MCF 10A (cell line): ENCODE data around the gene DOK6. TPM values are rescaled to one million over a fixed set of nuclear protein-coding genes. Genes with fewer than 3 reads are reported as not detected.

Experiments
- BruUV-seq: library from RNA; stranded (reverse); fragments of 400-500 nt; replicated peaks from 2 replicates; lab custom pipeline; 2021; lab: Mats Ljungman, UMichigan
- CTCF ChIA-PET: fragments of 300-600 bp; sonication (Branson Sonifier 250); formaldehyde crosslinking; extraction: SDS; loops from one replicate; lab custom pipeline; 2021; ENCODE audit warnings: antibody characterized with exemption, inconsistent platforms; lab: Yijun Ruan, JAX
- POLR2A ChIA-PET: fragments of 300-600, 350-650 bp; sonication (Branson Sonifier 250); formaldehyde crosslinking; extraction: SDS; loops from one replicate; lab custom pipeline; 2020; ENCODE audit warnings: antibody characterized with exemption, inconsistent platforms; lab: Yijun Ruan, JAX
- DNase-seq: peaks from one replicate; pipeline ENCODE4 v3.0.0-alpha.2; 2018; ENCODE audit not compliant: unreplicated experiment
- H3K27ac Mint-ChIP-seq: one replicate; pipeline ENCODE4 v1.8.0; 2022; ENCODE audit warnings: mild to moderate bottlenecking, low read depth, mixed read lengths; ENCODE audit not compliant: unreplicated experiment
- H3K27me3 Mint-ChIP-seq: one replicate; pipeline ENCODE4 v1.8.0; 2022; ENCODE audit warnings: mixed read lengths; ENCODE audit not compliant: insufficient read depth, unreplicated experiment
- H3K36me3 Mint-ChIP-seq: one replicate; pipeline ENCODE4 v1.8.0; 2022; ENCODE audit warnings: mild to moderate bottlenecking, moderate library complexity, mixed read lengths; ENCODE audit not compliant: insufficient read depth, unreplicated experiment
- H3K4me1 Mint-ChIP-seq: one replicate; pipeline ENCODE4 v1.8.0; 2022; ENCODE audit warnings: mixed read lengths; ENCODE audit not compliant: insufficient read depth, unreplicated experiment
- H3K4me3 Mint-ChIP-seq: one replicate; pipeline ENCODE4 v1.8.0; 2022; ENCODE audit warnings: mild to moderate bottlenecking, moderate library complexity, mixed read lengths; ENCODE audit not compliant: unreplicated experiment
- H3K9me3 Mint-ChIP-seq: one replicate; pipeline ENCODE4 v1.8.0; 2022; ENCODE audit warnings: mixed read lengths; ENCODE audit not compliant: unreplicated experiment
- CTCF ChIP-seq: fragments of 200-600 bp; IDR thresholded peaks from one replicate; pipeline ENCODE4 v1.8.0; 2022; ENCODE audit warnings: antibody characterized with exemption, mild to moderate bottlenecking; ENCODE audit not compliant: unreplicated experiment
- intact Hi-C: fragments of 100-400 bp; cut with micrococcal nuclease; formaldehyde crosslinking; loops from 2 replicates; pipeline ENCODE4 v1.14.1; 2022
- total RNA-seq: library from RNA; stranded (reverse); gene quantifications from 2 replicates; pipeline ENCODE4 v1.2.3, GENCODE V29; 2022

DOK6 gene
- total RNA-seq, 1 experiment from 2014 or later: not detected

DNA sequence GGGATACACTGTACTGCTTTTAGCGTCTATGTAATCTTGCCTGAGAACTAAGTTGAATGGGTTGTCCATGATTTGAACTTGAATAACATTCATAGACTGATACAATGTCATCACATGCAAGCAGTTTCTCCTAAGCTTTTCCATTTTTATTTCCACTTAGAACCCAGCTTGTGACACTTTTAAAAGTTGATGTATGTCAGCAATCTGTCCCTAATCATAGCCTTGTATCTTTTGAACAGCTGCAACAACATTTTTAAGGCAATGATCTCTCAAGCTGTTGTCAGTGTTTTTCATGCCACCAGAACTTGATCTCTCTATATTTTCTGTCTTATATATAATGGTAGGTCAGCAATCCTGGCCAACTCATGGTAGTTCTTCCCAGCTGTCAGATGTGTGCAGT, 185.0 kb downstream of the DOK6 start:
- Mint-ChIP-seq H3K9me3 (no peaks in the 10 kb centered on the region), H3K4me3 (no peak overlapping the region), H3K27ac (no peak overlapping the region), H3K36me3 (no peaks in the 10 kb centered on the region), H3K4me1 (no peaks in the 10 kb centered on the region), H3K27me3 (peaks cover 42% of the 10 kb centered on the region)
- ChIA-PET CTCF (no interaction called here), POLR2A (no interaction called here)
- no TSS peak for BruUV-seq
- no peak for TF ChIP-seq CTCF
- intact Hi-C loops: no loop called here
- no peak for DNase-seq

DNA sequence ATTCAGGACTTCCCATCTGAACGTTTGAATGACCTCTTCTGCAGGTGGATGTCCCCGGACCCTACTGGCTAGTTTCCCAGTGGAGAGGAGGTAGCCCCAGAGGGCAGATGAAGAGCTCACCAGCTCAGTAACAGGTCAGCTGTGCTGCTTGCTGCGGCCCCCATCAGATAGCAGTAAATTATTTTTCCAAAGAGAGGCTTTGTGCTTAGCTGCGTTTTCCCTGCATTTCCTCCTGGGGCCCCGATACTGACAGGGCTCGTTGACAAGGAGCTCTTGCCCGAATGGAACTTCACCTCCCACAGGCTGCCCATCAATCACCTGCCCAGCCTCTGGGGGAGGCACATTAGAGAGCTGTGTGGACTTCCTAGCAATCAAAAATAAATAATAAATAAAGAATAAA, 185.8 kb downstream of the DOK6 start:
- intact Hi-C loops: no loop called here
- CTCF ChIA-PET: interaction anchor here (0.6 kb wide), 2 partner anchors 13 to 411 kb away, joined by 3 read pairs; no protein-coding TSS in a partner anchor
- Mint-ChIP-seq H3K27ac (no peak overlapping the region), H3K27me3 (peaks cover 47% of the 10 kb centered on the region), H3K36me3 (no peaks in the 10 kb centered on the region), H3K9me3 (no peaks in the 10 kb centered on the region), H3K4me1 (no peaks in the 10 kb centered on the region), H3K4me3 (no peak overlapping the region)
- POLR2A ChIA-PET: no interaction called here
- BruUV-seq: no TSS peak
- no peak for TF ChIP-seq CTCF
- DNase-seq: no peak

GRCh38 chr18:69588301-69588700, 187.6 kb downstream of the DOK6 start:
- Mint-ChIP-seq H3K4me1 (no peaks in the 10 kb centered on the region), H3K9me3 (no peaks in the 10 kb centered on the region), H3K36me3 (no peaks in the 10 kb centered on the region), H3K4me3 (no peak overlapping the region), H3K27ac (no peak overlapping the region), H3K27me3 (peaks cover 47% of the 10 kb centered on the region)
- POLR2A ChIA-PET: no interaction called here
- CTCF ChIA-PET: no interaction called here
- no peak for TF ChIP-seq CTCF
- no TSS peak for BruUV-seq
- DNase-seq: peak; percentile 13
- intact Hi-C loops: no loop called here

- no peaks in the 10 kb centered on the region for H3K9me3 Mint-ChIP-seq
- ChIA-PET POLR2A (no interaction called here), CTCF (interaction anchor here (0.6 kb wide), 1 partner anchor 215 kb away, joined by 3 read pairs; no protein-coding TSS in a partner anchor)
- peaks cover 39% of the 10 kb centered on the region for H3K27me3 Mint-ChIP-seq
- H3K36me3 Mint-ChIP-seq: no peaks in the 10 kb centered on the region
- DNase-seq: peak; percentile 44
- intact Hi-C loops: no loop called here
- H3K27ac Mint-ChIP-seq: no peak overlapping the region
- TF ChIP-seq CTCF: no peak
- no peak overlapping the region for H3K4me3 Mint-ChIP-seq
- no peaks in the 10 kb centered on the region for H3K4me1 Mint-ChIP-seq
- no TSS peak for BruUV-seq
These were observed 189.5 kb downstream of the DOK6 start for GRCh38 chr18:69590150-69590549.
